GM04503 (cell line): Measurements from ENCODE around the gene EXOC4.
A peak's percentile ranks its signal among the peaks of the same experiment; 100 is the strongest.

ENCODE experiments used
- DNase-seq: peaks from one replicate; pipeline ENCODE4 v3.0.0-alpha.2; 2012; ENCODE audit warnings: low read depth

Gene EXOC4

DNA sequence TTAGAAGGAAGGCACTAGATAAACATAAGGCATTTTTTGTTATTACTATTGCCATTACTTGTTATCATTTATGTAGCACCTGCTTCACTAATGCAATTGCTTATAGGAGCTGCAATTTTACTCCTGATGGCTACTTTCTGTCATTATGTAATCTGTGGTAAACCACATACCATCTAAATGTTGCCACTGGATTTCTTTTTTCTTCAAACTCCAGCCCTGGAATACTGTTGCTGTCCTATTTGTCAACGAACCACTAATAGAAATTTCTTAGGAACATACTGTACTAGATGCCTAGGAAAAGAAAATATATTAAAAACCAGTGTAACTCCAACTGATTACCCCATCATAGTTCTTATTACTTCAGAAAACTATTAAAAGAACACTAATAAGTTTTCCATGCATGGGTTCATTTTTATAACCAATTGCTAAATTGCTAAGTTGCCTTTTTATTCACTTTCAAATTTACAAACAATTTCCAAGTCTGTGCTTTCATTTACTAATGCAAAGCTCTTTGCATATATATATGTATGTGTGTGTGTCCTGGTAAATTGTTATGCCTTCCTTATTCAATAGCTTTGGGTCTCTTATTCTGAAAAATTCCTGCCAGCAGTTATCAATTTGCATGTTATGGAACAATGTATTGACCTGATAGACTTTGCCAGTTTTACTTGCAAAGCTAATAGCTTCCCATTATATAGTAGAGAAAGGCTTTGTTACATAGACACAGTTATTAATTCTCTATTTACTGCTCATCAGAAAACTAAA is 287.4 kb downstream of the EXOC4 start:
- no peak for DNase-seq

DNA sequence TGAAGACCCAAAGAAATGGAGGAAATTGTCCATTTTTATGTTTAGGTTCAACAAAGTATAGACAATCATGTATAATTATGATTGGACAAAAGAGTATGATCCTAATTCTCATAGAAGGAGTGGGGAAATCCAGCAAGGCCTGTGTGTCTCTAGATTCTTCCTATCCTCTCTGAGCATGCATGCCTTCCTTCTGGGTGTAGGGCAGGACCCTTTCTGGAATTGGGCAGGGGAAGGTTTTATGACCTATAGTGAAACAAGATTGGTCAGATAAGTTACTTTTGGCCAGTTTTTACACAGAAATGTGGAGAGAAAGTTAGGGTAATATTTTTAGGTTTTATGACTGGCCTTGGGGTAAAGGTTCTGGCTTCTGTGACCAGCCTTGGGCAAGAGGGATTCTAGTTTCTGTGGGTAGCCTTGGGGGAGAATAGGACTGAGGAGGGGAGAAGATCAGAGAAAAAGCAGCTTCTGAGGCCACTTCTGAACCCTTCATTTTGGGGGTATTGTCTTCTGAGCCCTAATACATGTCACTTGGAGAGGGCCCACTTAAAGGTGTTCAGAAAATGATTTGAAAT is 289.4 kb downstream of the EXOC4 start:
- no peak for DNase-seq

DNA sequence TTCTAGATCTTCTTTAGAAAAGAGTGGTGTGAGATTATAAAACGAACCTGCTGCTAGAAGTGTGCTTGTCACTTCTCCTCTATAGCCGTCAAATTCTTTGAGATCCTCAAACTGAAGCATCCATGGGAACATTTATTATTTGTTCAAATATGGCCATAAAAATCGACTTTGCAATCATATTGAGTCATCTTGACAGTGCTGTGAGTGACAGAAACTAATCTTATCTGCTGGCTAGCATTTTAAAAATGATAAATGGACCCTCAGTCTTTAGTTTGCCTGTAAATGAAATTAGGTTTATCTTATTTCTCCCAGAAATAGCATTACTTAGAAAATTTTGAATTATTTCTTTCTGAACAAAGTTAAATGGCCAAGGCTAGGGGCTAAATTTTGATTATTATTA is 290.8 kb downstream of the EXOC4 start:
- DNase-seq = no peak

DNA sequence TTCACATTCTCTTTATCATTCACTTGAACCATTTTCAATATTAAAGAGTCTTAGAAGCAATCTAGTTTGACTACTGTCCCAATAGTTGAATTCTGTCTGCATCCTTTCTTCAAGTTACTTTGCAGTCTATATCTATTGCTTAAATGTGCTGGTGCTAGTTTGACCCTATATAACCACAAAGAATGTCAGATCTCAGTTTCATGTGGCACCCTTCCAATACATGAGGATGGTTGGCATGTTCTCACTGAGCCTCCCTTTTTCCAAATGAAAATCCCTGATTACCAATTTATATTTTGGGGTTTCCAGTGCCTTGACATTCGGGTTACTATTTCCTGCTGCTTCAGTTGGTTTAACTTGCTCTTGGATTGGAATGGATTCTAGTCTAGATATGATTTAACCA is 292.7 kb downstream of the EXOC4 start:
- DNase-seq = no peak

DNA sequence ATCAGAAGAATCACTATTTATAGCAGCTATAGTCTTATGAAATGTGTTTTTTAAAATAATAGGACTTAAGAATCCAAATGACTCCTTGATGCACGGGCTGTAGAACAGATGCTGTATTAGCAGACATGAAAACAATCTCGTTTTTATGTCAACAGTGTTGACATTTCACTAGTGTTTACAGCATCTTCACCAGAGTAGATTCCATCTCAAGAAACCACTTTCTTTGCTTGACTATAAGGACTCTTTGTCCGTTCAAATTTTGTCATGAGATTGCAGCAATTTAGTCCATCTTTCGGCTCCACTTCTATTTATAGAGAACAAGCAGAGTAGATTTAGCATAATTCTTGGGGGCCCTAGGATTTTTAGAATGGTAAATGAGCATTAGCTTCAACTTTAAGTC is 295.1 kb downstream of the EXOC4 start:
- DNase-seq = no peak

DNA sequence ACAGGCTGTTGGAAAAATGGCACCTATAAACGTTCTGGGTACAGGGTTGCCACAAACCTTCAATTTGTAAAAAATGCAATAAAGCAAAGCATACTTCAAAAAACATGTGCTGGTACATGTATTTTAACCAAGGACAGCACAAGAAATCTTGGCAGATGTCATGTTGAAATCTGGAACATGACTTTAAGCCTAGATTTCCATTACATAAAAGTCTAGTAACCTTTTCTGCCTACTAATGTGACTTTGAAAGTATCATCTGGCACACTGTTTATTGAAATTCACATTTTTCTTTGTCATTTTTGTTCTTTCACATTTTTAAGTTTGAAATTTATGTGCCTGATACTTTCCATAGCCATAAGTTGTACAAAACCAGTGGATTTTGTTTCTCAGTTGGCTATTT is 296.8 kb downstream of the EXOC4 start:
- no peak for DNase-seq

DNA sequence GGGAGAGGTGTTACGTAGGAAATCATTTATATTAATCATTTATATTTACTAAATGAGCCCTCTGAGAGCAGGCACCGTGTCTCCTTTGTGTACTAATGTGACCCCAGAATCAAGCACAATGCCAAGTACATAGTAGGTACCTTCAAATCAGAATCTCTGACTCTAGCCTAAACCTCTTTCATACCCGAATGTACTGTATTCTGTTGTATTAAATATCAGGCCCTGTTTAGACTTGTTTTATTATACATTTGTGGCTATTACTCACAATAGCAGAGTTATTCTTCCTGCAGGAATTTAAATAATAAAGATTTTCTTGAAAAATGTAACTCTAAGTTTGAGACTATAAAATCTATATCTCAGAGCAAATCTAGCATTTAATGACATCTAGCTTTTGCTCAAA is 297.3 kb downstream of the EXOC4 start:
- no peak for DNase-seq

DNA sequence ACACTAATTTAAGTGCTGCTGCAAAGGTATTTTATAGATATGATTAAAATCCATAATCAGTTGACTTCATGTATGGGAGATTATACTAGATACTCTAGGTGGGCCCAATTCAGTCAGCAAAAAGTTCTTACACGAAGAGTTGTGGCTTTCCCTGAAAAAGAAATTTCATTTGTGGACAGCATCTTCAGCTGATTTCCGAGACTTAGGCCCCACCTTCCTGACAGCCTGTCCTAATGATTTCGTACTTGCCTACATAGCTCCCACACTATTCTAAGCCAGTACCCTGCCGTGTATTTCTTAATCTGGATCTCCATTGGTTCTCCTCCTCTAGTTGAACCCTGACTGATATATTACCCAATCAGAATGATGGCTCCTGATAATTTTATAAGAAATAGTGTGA is 297.9 kb downstream of the EXOC4 start:
- DNase-seq = no peak

DNA sequence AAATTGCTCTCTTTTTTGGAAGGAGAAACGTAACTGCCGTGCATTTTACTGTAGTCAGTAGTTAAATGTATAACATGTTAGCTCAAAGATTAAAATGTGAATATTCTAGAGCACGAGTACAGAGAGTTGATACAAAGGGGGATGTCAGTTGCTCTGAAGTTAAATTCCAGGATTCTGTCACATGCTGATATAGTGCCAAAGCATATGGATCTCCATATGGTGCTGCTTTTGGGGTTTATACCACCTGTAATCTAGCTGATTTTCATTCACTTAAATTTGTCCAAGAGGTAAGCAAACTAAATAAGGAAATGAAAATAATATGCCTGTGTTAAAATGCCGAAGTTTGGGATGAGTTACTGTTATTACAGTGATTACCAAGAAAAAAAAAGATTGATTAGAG is 298.6 kb downstream of the EXOC4 start:
- no peak for DNase-seq

DNA sequence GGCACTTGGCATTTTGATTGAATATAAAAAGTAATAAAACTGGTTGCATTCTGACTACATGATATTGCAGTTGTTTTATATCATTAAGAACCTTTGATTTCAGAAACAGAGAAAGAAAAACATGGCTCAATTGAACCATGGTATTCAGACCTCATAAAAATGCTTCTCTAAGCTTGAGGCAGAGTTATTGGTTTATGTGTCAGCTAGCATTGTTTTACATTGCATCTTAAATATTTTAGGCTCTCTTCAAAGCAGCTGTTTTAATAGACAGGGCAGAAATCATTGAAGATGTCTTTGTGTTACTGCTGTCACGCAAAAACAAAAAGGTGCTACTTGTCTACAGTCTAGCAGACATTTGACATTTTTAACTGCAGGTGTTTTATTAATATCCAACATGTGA is 299.2 kb downstream of the EXOC4 start:
- DNase-seq = no peak

DNA sequence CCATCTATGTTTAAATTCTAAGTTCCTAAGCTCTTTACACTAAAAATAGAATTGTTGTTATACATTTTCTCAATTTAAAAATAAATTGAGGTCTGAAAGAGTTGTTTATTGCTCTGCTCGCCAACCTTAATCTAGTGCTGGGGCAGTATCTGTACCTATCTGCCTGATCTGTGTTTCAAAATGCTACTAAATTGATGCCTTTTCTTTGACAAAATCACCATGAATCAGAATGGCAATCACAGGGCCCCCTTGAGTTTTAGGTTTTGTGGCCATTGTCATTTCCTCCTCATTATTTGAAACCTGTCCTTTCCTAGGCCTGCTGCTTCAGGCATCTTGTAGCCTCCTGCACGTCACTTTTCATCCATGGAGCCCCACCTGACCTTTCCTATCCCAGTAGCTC is 301.5 kb downstream of the EXOC4 start:
- no peak for DNase-seq

DNA sequence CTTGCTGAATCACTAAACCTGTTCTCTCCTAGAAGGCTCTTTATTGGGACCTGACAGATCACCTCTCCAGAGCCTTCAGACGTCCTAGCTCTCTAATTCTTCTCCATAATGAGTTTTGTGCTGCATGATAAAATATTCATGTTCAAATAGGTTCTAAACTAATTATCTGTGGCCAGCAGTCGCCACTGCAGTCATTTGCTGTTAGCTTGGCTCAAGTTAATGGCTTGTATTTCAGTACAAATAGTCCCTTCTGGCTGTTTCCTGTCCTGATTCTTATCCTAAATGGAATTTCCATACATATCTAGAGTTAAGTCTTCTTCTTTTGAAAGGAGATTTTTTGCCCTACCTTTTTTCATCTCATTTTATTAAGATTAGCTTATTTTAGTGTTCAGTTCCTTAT is 303.2 kb downstream of the EXOC4 start:
- no peak for DNase-seq

DNA sequence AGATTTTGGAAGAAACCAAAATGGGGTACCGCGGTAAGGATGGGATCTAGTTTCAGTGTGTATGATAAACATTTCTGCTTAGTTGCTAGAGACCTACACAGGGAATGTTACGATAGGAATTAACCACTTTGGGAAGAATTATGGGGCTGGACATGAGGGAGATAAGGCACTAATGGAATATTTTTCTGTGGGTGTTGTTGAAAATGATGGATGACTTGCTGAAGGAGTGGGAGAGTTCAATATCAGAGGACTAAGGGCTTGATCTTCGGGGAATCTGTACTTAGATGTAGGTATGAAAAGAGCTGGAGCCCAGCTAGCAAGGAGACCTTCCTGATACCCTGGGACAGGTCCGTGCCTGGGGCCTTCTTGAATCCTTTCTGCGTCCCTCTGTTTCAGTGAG is 303.7 kb downstream of the EXOC4 start:
- DNase-seq = no peak

DNA sequence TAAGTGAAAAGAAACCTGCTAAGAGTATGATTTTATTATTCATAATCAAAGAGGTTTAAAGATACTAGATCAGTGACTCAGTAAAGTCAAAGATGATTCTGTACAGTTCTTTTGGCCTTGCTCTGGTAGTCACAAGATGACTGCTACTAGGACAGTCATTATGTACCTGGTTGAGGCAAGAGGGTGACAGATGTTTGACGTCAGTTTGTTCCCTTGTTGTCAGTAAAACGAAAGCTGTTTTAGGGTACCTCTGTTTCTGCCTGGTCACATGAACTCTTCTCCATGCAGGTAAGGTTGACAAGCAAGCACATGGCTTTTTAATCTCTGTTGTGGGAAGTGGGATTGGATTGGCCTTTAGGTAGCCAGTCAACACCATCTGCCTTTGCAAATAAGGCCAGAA is 308.0 kb downstream of the EXOC4 start:
- DNase-seq = no peak

DNA sequence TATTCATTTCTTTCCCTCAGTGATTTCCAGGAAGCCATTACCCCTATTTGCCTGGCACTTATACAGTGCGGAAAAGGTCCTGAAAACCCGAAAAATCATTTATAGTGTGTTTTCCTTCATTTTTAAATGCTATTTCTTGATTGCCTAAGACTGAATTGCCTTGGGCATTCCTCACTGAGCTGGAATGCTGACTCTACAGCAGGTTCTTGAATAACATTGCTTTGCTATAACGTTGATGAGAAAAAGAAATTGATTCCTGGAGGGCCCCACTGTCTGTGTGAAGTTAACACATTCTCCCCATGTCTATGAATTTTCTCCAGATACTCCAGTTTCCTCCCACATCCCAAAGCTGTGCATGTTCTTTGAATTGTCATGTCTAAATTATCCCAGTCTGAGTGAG is 308.5 kb downstream of the EXOC4 start:
- DNase-seq = no peak

DNA sequence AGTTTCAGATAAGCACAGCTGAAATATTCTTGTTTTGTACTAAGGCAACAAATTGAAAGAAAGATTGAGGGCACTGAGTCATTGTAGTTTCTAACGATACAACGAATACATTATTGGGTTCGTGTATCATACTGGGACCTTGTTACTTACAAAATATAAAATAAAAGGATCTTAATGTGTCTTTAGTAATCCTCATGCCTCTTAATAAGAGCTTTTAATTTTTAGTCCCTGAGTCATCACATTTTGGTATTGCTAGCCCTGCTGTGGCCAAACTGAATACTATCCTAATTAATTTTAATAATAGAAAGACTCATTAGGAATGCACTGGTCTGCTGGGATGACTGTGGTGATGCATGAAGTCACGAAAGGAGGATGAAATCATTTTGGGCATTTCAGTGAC is 309.7 kb downstream of the EXOC4 start:
- DNase-seq = peak; percentile 81

DNA sequence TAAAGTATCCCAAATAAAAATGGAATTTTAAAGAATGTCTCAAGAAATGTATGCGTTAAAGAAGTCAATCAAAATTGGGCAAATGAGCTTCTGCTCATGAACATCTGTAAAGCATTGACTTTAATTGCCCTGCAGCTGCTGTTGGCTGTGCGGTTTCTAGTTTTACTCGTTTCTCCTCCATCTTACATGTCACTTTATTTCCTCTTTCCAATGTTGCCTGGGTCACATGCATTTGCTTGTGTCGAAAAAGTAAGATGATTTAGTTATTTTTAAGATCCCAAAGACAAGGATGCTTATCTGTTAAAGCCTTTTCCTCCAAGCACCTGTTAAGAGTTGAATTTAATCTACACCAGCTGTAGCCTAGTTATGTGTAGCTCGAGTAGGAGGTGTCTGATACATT is 310.4 kb downstream of the EXOC4 start:
- no peak for DNase-seq

DNA sequence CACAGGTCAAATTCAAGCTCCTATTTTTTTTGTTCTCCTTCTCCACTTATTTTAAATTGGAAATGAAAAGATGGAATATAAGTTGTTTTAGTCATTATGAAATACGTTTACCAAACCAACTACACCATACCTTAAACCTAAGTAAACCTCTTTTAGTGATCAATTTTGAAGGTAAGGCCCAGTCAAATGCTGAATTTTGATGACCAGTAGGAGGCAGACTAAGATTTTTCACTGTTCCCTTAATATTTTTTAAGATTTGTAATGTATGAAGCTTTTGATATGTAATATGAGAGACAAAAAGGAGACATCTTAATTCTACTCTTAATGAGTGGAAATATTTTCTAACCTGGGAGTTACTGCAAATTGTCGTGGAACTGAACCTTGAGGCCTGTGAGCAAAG is 311.6 kb downstream of the EXOC4 start:
- no peak for DNase-seq

DNA sequence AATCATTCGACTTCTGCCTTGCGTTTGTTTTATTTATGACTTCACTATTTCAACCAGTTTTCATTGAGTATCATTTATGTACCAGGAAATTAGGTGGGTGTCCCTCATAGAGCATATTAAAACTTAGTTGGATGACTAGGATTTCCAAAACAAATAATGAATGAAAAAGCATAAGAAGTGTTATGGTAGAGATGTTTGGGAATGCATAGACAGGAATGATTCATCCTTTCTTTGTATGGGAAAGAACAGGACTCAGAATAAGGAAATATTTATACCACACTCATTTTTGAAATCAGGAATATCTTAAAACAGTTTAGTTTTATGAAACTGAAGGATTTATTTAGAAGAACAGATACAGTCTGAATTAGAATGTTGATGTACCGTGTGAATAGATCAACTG is 315.7 kb downstream of the EXOC4 start:
- DNase-seq = no peak

DNA sequence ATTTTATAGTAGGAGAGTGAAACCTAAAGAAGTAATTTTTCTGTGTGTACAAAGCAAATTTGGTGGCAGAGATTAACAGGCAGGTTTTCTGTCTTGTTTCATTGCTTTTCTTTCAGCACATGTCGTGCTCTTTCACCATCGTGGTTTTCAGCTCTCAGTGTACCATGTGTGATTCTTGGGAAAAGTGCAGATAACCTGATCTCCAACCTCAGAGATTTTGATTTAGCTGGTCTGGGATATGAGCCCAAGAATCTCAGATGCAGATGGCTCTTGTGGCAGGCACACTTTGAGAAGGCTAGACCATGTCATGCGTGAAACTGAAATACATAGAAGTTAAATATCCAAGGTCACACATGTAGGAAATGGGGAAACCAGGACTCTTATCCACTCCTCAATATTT is 317.4 kb downstream of the EXOC4 start:
- DNase-seq = no peak

DNA sequence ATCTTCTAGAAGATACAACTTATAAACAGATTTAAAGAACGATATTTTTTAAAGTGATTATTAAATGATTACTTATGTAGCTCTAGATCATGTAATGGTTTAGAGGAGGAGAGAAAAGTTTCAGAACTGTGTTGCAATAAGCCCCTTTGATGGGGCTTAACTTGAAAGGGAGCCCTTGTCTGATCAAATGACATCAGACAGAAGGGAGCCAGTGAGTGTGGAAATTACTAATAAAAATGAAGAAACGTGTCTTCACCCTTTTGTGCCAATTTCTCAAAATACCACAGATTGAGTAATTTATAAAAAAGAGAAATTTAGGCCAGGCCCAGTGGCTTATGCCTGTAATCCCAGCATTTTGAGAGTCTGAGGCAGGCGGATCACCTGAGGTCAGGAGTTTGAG is 318.2 kb downstream of the EXOC4 start:
- no peak for DNase-seq

DNA sequence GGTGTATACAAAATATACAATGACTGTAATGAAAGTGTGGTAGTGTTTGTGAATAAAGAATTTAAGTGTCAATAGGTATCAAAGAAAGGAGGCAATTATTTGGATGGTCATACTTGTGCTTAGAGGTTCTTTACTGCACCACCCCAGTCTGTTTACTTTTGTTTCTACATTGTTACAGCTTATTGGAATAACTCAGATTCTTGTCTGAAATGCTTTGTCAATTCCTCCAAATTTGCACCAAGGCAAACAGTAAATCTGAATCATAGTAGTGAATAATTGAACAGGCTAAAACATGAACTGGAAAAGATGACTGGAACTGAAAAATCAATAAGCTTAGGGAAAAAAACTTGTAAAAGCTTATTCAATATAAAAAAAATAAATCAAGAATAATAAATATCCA is 319.2 kb downstream of the EXOC4 start:
- DNase-seq = no peak

DNA sequence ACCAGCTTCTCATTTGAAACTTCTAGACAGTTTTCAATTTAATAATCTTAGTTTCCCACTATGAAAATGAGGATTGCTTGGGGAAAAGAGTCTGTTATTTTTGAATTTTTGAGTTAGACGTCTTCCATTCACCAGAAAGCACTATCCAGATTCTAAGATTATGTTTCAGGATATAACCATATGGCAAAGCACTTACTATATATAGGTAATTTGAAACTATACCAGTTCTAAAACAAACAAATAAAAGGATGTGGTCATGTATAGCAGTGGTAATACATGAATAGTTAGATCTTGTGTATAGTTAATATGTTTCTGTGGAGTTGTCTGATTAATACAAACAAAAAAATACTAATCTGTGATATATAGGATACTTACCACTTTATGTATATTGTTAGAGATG is 320.0 kb downstream of the EXOC4 start:
- DNase-seq = no peak

DNA sequence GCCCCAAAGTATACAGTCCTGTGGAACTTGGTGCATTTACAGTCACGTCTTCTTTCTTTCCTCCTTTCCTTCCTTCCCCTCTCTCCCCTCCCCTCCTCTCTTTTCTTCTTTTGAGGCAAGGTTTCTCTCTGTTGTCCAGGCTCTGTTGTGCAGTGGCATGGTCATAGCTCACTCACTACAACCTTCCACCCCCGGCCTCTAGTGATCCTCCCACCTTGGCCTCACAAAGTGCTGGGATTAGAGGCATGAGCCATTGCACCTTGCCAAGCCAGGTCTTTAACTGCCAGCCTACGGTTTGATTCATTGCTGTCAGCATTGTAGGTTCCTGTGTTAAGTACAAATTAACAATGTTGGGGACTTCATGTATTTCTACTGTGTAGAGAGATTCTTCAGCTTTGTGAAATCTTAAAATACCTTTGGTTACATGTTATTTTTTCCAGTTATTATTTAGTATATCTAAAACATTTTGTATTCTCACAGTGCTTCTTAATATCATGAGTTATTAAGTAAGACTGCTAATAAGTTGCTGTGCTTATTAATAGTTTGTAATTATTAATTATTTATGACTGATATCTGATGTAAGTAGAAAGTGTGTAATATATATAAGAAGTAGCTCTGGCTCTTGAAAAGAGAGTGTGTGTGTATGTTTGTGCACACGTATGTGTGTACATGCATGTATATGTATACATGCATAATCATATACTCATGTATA is 320.8 kb downstream of the EXOC4 start:
- no peak for DNase-seq
